Measurements from ENCODE around the gene SERTAD3. TPM values are rescaled to one million over a fixed set of nuclear protein-coding genes. Genes with fewer than 3 reads are reported as not detected.
"Not testable (repeated sequence)": the region's sequence is repeated elsewhere in the genome, so short reads cannot be mapped to it uniquely, and the experiment has no call there.

SERTAD3 gene
- total and polyA plus RNA-seq, 2 of the 4 experiments (the other 2 are of a cell fraction), result 20.5 to 23.3 TPM

DNA sequence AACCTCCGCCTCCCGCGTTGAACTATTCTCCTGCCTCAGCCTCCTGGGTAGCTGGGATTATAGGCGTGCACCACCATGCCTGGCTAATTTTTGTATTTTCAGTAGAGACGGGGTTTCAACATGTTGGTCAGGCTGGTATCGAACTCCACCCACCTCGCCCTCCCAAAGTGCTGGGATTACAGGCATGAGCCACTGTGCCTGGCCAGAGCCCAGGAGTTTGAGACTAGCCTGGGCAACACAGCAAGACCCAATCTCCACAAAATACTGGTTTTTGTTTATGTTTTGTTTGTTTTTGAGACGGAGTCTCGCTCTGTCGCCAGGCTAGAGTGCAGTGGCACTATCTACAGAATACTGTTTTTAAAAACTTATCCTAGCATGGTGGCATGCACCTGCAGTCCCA is 13.9 kb downstream of the SERTAD3 start:
- H4K8ac ChIP-seq (ENCODE audit: low read depth in 2 of 2, low read length in 2 of 2); H3K56ac ChIP-seq (ENCODE audit: extremely low read depth, insufficient read depth, low read length); H3K4ac ChIP-seq (ENCODE audit: low read depth, low read length); H3K23ac ChIP-seq (ENCODE audit: low read depth, low read length); in situ Hi-C loops (cut with MboI; ENCODE audit: low sequenced_read_pairs); H3K14ac ChIP-seq (replicated peaks; ENCODE audit: low read depth, low read length); intact Hi-C loops (cut with micrococcal nuclease); H2AFZ ChIP-seq (replicated peaks; ENCODE audit: low read length, poor library complexity); H3K18ac ChIP-seq (ENCODE audit: low read depth, low read length); BruUV-seq (replicated peaks); ATAC-seq (ENCODE audit: low read depth); H3K4me2 ChIP-seq (ENCODE audit: low read depth, low read length); H2BK5ac ChIP-seq (ENCODE audit: low read depth, low read length, poor library complexity, severe bottlenecking); H4K5ac ChIP-seq (ENCODE audit: low read depth, low read length); H3K36me3 ChIP-seq (ENCODE audit: control insufficient read depth, insufficient read depth, low read length); H4K91ac ChIP-seq (ENCODE audit: insufficient read depth, low read depth, low read length); H3K9me1 ChIP-seq (ENCODE audit: insufficient read depth, low read length); H3K9ac ChIP-seq (ENCODE audit: low read depth, low read length); H3K9me3 ChIP-seq (ENCODE audit: control insufficient read depth, insufficient read depth, low read length); H2BK20ac ChIP-seq (ENCODE audit: low read depth, low read length); H2AK9ac ChIP-seq (replicated peaks; ENCODE audit: low read depth, low read length, poor library complexity); H2BK15ac ChIP-seq (ENCODE audit: low read depth, low read length); POLR2A ChIA-PET (ENCODE audit: unreplicated experiment); H2BK120ac ChIP-seq (ENCODE audit: low read depth, low read length); H2AK5ac ChIP-seq (ENCODE audit: low read depth, low read length); H3K4me3 ChIP-seq (ENCODE audit: insufficient read depth, low read depth, low read length); H4K20me1 ChIP-seq (ENCODE audit: insufficient read depth, low read length); dilution Hi-C loops (cut with HindIII; ENCODE audit: low sequenced_read_pairs, unreplicated experiment); H3K27ac ChIP-seq (ENCODE audit: insufficient read depth, low read length); H3K27me3 ChIP-seq (ENCODE audit: control insufficient read depth, insufficient read depth, low read length); H3K79me1 ChIP-seq (ENCODE audit: low read depth in 1 of 2, low read length in 2 of 2); DNase-seq: not testable (repeated sequence)
- WGBS, 2 experiments (ENCODE audit: extremely low coverage in 2 of 2, insufficient read length in 1 of 2), result no CpG with 5 or more reads among the region's 10 CpGs
- H3K4me1 ChIP-seq (ENCODE audit: control insufficient read depth, insufficient read depth, low read length), result peaks cover 11% of the 10 kb centered on the region
- CTCF ChIA-PET, result interaction anchor here (0.6 kb wide), 2 partner anchors 185 to 191 kb away, joined by 3 read pairs; no protein-coding TSS in a partner anchor

DNA sequence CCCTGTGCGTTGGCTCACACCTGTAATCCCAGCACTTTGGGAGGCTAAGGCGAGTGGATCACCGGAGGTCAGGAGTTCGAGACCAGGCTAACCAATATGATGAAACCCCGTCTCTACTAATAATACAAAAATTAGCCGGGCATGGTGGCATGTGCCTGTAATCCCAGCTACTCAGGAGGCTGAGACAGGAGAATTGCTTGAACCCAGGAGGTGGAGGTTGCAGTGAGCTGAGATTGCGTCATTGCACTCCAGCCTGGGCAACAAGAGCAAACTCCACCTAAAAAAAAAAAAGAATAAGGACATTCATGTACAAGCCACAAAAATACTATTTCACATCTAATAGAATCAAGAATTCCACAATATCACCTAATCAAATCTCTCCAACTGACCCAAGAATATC is 15.9 kb downstream of the SERTAD3 start:
- H3K18ac ChIP-seq (ENCODE audit: low read depth, low read length); DNase-seq; H3K36me3 ChIP-seq (ENCODE audit: control insufficient read depth, insufficient read depth, low read length); H4K91ac ChIP-seq (ENCODE audit: insufficient read depth, low read depth, low read length); in situ Hi-C loops (cut with MboI; ENCODE audit: low sequenced_read_pairs); H2AK5ac ChIP-seq (ENCODE audit: low read depth, low read length); BruUV-seq (replicated peaks); H3K23ac ChIP-seq (ENCODE audit: low read depth, low read length); H2BK5ac ChIP-seq (ENCODE audit: low read depth, low read length, poor library complexity, severe bottlenecking); H3K4me3 ChIP-seq (ENCODE audit: insufficient read depth, low read depth, low read length); H2AFZ ChIP-seq (replicated peaks; ENCODE audit: low read length, poor library complexity); H2BK120ac ChIP-seq (ENCODE audit: low read depth, low read length); H3K4me1 ChIP-seq (ENCODE audit: control insufficient read depth, insufficient read depth, low read length); H3K9ac ChIP-seq (ENCODE audit: low read depth, low read length); H3K9me1 ChIP-seq (ENCODE audit: insufficient read depth, low read length); H3K27me3 ChIP-seq (ENCODE audit: control insufficient read depth, insufficient read depth, low read length); H3K56ac ChIP-seq (ENCODE audit: extremely low read depth, insufficient read depth, low read length); H4K5ac ChIP-seq (ENCODE audit: low read depth, low read length); H2BK20ac ChIP-seq (ENCODE audit: low read depth, low read length); H2AK9ac ChIP-seq (replicated peaks; ENCODE audit: low read depth, low read length, poor library complexity); H3K14ac ChIP-seq (replicated peaks; ENCODE audit: low read depth, low read length); dilution Hi-C loops (cut with HindIII; ENCODE audit: low sequenced_read_pairs, unreplicated experiment); ATAC-seq (ENCODE audit: low read depth); H3K9me3 ChIP-seq (ENCODE audit: control insufficient read depth, insufficient read depth, low read length); H3K4me2 ChIP-seq (ENCODE audit: low read depth, low read length); H4K8ac ChIP-seq (ENCODE audit: low read depth in 2 of 2, low read length in 2 of 2); POLR2A ChIA-PET (ENCODE audit: unreplicated experiment); H3K27ac ChIP-seq (ENCODE audit: insufficient read depth, low read length); H2BK15ac ChIP-seq (ENCODE audit: low read depth, low read length); H3K4ac ChIP-seq (ENCODE audit: low read depth, low read length): not testable (repeated sequence)
- Histone ChIP-seq H3K79me1 (ENCODE audit: low read depth in 1 of 2, low read length in 2 of 2) (peaks cover 12 to 17% of the 10 kb centered on the region in 2 experiments; a peak in 3 of 4 replicates), H4K20me1 (ENCODE audit: insufficient read depth, low read length) (peaks cover 10% of the 10 kb centered on the region)
- 80% methylated on average over 1 of the region's 7 CpGs; no CpG with 5 or more reads in 1 of the 2 experiments for WGBS, 2 experiments (ENCODE audit: extremely low coverage in 2 of 2, insufficient read length in 1 of 2)
- CTCF ChIA-PET, result interaction anchor here (0.6 kb wide), 1 partner anchor 26 kb away, joined by 3 read pairs; no protein-coding TSS in a partner anchor
- intact Hi-C loops (cut with micrococcal nuclease), result loop anchor here (10.0 kb wide), 1 partner anchor 123 kb away; no protein-coding TSS in a partner anchor

Measured in IMR-90 (cell line).